PC-3 (cell line): ENCODE data around the gene BRINP1. TPM values are rescaled to one million over a fixed set of nuclear protein-coding genes. Genes with fewer than 3 reads are reported as not detected.

Source experiments
- ATAC-seq: fragments of 200-7000 bp; cut with Tn5 transposase; 2 replicates; pipeline ENCODE4 v1.9.1; 2020; ENCODE audit warnings: mild to moderate bottlenecking, moderate library complexity
- BruUV-seq: library from RNA; stranded (reverse); fragments of 400-500 nt; replicated peaks from 2 replicates; lab custom pipeline; 2021; lab: Mats Ljungman, UMichigan
- CTCF ChIA-PET: fragments of 300-600 bp; sonication (Branson Sonifier 250); formaldehyde crosslinking; loops from one replicate; lab custom pipeline; 2022; ENCODE audit warnings: antibody characterized with exemption; lab: Charles Lee
- POLR2A ChIA-PET: fragments of 300-600 bp; sonication (Branson Sonifier 250); formaldehyde crosslinking; loops from one replicate; lab custom pipeline; 2022; ENCODE audit warnings: antibody characterized with exemption; ENCODE audit not compliant: unreplicated experiment; lab: Charles Lee
- DNase-seq: peaks from one replicate; pipeline ENCODE4 v3.0.0-alpha.2; 2015
- H2AFZ ChIP-seq: fragments of 300-600 bp; sonication (generic); 2 replicates; pipeline ENCODE4 v1.6.0; 2016; ENCODE audit warnings: antibody characterized with exemption, low read length
- H3F3A ChIP-seq: fragments of 300-600 bp; sonication (generic); one replicate; pipeline ENCODE4 v1.6.0; 2017; ENCODE audit warnings: antibody characterized with exemption, low read length, control low read depth, mild to moderate bottlenecking; ENCODE audit not compliant: unreplicated experiment
- H3K27ac ChIP-seq: fragments of 300-600 bp; sonication (generic); 2 replicates; pipeline ENCODE4 v1.5.1; 2016; ENCODE audit warnings: mild to moderate bottlenecking, low read length
- H3K27me3 ChIP-seq: fragments of 300-600 bp; sonication (generic); 2 replicates; pipeline ENCODE4 v1.6.1; 2016; ENCODE audit warnings: low read length, mixed read lengths
- H3K36me3 ChIP-seq: fragments of 300-600 bp; sonication (generic); 2 replicates; pipeline ENCODE4 v1.6.1; 2016; ENCODE audit warnings: low read depth, mixed run types, low read length, mixed read lengths
- H3K4me1 ChIP-seq: fragments of 300-600 bp; sonication (generic); 2 replicates; pipeline ENCODE4 v1.5.1; 2016; ENCODE audit warnings: low read length; ENCODE audit not compliant: insufficient read depth
- H3K4me2 ChIP-seq: fragments of 300-600 bp; sonication (generic); 2 replicates; pipeline ENCODE4 v1.6.0; 2016; ENCODE audit warnings: low read length
- H3K4me3 ChIP-seq: fragments of 300-600 bp; sonication (generic); 2 replicates; pipeline ENCODE4 v1.5.1; 2016; ENCODE audit warnings: mild to moderate bottlenecking, low read length, mixed read lengths
- H3K79me2 ChIP-seq: fragments of 300-600 bp; sonication (generic); 2 replicates; pipeline ENCODE4 v1.6.1; 2017; ENCODE audit warnings: low read length, mixed read lengths
- H3K9ac ChIP-seq: fragments of 300-600 bp; sonication (generic); 2 replicates; pipeline ENCODE4 v1.6.0; 2016; ENCODE audit warnings: mild to moderate bottlenecking, low read length
- H3K9me2 ChIP-seq: fragments of 300-600 bp; sonication (generic); replicated peaks from 2 replicates; pipeline ENCODE4 v1.6.1; 2016; ENCODE audit warnings: mixed run types, low read length, mixed read lengths
- H3K9me3 ChIP-seq: fragments of 300-600 bp; sonication (generic); 2 replicates; pipeline ENCODE4 v1.6.1; 2016; ENCODE audit warnings: low read length, mixed read lengths
- H4K20me1 ChIP-seq: fragments of 300-600 bp; sonication (generic); 2 replicates; pipeline ENCODE4 v1.6.1; 2016; ENCODE audit warnings: low read length, mixed read lengths
- CTCF ChIP-seq: fragments of 300-600 bp; sonication (generic); conservative IDR thresholded peaks from 2 replicates; pipeline ENCODE4 v1.5.1; 2017; ENCODE audit warnings: antibody characterized with exemption, low read depth, mild to moderate bottlenecking, low read length
- EZH2 ChIP-seq: fragments of 300-600 bp; sonication (generic); IDR thresholded peaks from one replicate; pipeline ENCODE4 v1.6.1; 2017; ENCODE audit warnings: antibody characterized with exemption, mild to moderate bottlenecking, low read length; ENCODE audit not compliant: unreplicated experiment
- EZH2phosphoT487 ChIP-seq: fragments of 300-600 bp; sonication (generic); IDR thresholded peaks from 2 replicates; pipeline ENCODE4 v1.6.1; 2018; ENCODE audit warnings: mild to moderate bottlenecking, antibody characterized with exemption, low read length, borderline replicate concordance
- intact Hi-C: fragments of 100-400 bp; cut with micrococcal nuclease; formaldehyde crosslinking; loops from 2 replicates; pipeline ENCODE4 v1.9.0; 2023
- total RNA-seq: library from RNA; depleted of rRNA; stranded (reverse); fragments of >200 nt; gene quantifications from 2 replicates; pipeline ENCODE4 v1.2.3, GENCODE V29; 2014

BRINP1 gene
- total RNA-seq, 1 experiment from 2014 or later, result not detected

DNA sequence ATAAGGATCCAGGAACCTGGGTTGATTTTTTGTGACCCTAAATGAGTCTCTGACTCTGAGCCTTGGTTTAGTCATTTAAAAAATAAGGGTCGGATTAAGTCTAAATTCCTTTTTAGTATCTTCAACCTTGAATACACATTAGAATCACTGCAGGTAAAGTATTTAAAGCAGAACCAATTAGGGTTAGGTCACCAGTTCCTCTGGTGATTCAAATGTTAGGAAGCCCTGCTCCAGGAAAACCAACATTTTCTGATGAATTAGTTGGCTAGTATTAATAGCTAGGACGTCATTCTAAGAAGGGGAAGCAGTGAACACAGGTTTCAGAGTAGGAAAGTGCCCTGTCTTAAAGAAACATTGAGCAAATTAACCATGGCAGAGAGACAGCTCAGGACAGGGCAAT, 31.4 kb upstream of the BRINP1 start:
- Histone ChIP-seq H3K4me3 (no peak overlapping the region), H3K9me3 (no peaks in the 10 kb centered on the region), H3K27me3 (no peaks in the 10 kb centered on the region), H2AFZ (no peak overlapping the region), H3K9ac (no peak overlapping the region), H3K27ac (no peak overlapping the region), H3K9me2 (no peaks in the 10 kb centered on the region), H3K4me2 (no peak overlapping the region), H3K79me2 (no peaks in the 10 kb centered on the region), H3F3A (no peaks in the 10 kb centered on the region), H3K4me1 (no peaks in the 10 kb centered on the region), H3K36me3 (no peaks in the 10 kb centered on the region), H4K20me1 (no peaks in the 10 kb centered on the region)
- ChIA-PET CTCF (no interaction called here), POLR2A (no interaction called here)
- no peak for ATAC-seq
- intact Hi-C loops, result no loop called here
- no TSS peak for BruUV-seq
- TF ChIP-seq EZH2phosphoT487, result no peak
- no peak for TF ChIP-seq EZH2
- no peak for TF ChIP-seq CTCF
- DNase-seq, result no peak

GRCh38 chr9:119398350-119398749, 29.1 kb upstream of the BRINP1 start:
- Histone ChIP-seq H3K4me1 (no peaks in the 10 kb centered on the region), H3K4me3 (no peak overlapping the region), H3K36me3 (no peaks in the 10 kb centered on the region), H3K4me2 (no peak overlapping the region), H3K27me3 (no peaks in the 10 kb centered on the region), H3K9me2 (no peaks in the 10 kb centered on the region), H2AFZ (no peak overlapping the region), H4K20me1 (no peaks in the 10 kb centered on the region), H3K79me2 (no peaks in the 10 kb centered on the region), H3K27ac (no peak overlapping the region), H3K9ac (no peak overlapping the region), H3K9me3 (no peaks in the 10 kb centered on the region), H3F3A (no peaks in the 10 kb centered on the region)
- ATAC-seq (no peak), DNase-seq (no peak)
- TF ChIP-seq EZH2, result no peak
- TF ChIP-seq EZH2phosphoT487, result no peak
- no peak for TF ChIP-seq CTCF
- CTCF ChIA-PET, result no interaction called here
- no TSS peak for BruUV-seq
- POLR2A ChIA-PET, result no interaction called here
- intact Hi-C loops, result no loop called here

DNA sequence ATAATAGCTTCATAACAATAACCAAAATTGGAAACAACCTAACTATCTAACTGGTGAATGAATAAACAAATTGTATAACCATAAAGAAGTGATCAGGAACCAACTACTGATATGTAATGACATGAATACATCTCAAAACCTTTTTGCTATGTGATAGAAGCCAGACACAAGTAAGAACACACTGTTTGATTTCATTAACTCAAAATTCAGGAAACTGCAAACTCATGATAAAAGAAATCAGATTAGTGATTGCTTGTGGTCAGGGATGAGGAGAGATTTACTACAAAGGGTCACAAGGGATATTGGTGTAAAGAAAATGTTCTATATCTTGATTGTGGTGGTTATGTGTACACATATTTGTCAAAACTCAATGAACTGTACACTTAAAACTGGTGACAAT, 22.6 kb upstream of the BRINP1 start:
- Histone ChIP-seq H3K4me3 (no peak overlapping the region), H3K9me3 (no peaks in the 10 kb centered on the region), H3K9ac (no peak overlapping the region), H3K36me3 (no peaks in the 10 kb centered on the region), H3K9me2 (no peaks in the 10 kb centered on the region), H3K79me2 (no peaks in the 10 kb centered on the region), H3F3A (no peaks in the 10 kb centered on the region), H3K4me1 (no peaks in the 10 kb centered on the region), H3K27ac (no peak overlapping the region), H2AFZ (no peak overlapping the region), H3K27me3 (no peaks in the 10 kb centered on the region), H4K20me1 (no peaks in the 10 kb centered on the region), H3K4me2 (no peak overlapping the region)
- DNase-seq (no peak), ATAC-seq (no peak)
- BruUV-seq, result no TSS peak
- TF ChIP-seq EZH2phosphoT487 (no peak), CTCF (no peak), EZH2 (no peak)
- ChIA-PET CTCF (no interaction called here), POLR2A (no interaction called here)
- intact Hi-C loops, result no loop called here
